ENCODE data around the gene SULT4A1. TPM values are rescaled to one million over a fixed set of nuclear protein-coding genes. Genes with fewer than 3 reads are reported as not detected.

Gene SULT4A1
- total RNA-seq, 4 donors from 2014 or later, result 1.0 to 1.3 (median 1.3) TPM

- intact Hi-C loops (cut with DNase I), result no loop called here
- Histone ChIP-seq H3K9me3 (no peaks in the 10 kb centered on the region), H3K4me1 (peaks cover 0 to under 1% (median 0%) of the 10 kb centered on the region in 4 donors), H3K4me3 (no peak overlapping the region), H3K27ac (replicated peaks in 1 of 4) (no peak overlapping the region), H3K36me3 (no peaks in the 10 kb centered on the region), H3K27me3 (peaks cover 0 to 83% (median 11%) of the 10 kb centered on the region in 4 donors)
- DNase-seq (ENCODE audit: extremely low spot score), result no peak
- 78% methylated on average over 6 of the region's 6 CpGs for WGBS
- TF ChIP-seq EP300 (IDR thresholded peaks at IDR 0.05) (no peak), POLR2AphosphoS5 (IDR thresholded peaks at IDR 0.05) (no peak), POLR2A (IDR thresholded peaks at IDR 0.05; ENCODE audit: low read depth) (no peak)
- TF ChIP-seq, protein P1, sequence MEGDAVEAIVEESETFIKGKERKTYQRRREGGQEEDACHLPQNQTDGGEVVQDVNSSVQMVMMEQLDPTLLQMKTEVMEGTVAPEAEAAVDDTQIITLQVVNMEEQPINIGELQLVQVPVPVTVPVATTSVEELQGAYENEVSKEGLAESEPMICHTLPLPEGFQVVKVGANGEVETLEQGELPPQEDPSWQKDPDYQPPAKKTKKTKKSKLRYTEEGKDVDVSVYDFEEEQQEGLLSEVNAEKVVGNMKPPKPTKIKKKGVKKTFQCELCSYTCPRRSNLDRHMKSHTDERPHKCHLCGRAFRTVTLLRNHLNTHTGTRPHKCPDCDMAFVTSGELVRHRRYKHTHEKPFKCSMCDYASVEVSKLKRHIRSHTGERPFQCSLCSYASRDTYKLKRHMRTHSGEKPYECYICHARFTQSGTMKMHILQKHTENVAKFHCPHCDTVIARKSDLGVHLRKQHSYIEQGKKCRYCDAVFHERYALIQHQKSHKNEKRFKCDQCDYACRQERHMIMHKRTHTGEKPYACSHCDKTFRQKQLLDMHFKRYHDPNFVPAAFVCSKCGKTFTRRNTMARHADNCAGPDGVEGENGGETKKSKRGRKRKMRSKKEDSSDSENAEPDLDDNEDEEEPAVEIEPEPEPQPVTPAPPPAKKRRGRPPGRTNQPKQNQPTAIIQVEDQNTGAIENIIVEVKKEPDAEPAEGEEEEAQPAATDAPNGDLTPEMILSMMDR (IDR thresholded peaks at IDR 0.05), result no peak
Observed at GRCh38 chr22:43885786-43886185, 23.5 kb upstream of the SULT4A1 start.

- TF ChIP-seq EP300 (IDR thresholded peaks at IDR 0.05) (no peak), POLR2A (IDR thresholded peaks at IDR 0.05; ENCODE audit: low read depth) (no peak), POLR2AphosphoS5 (IDR thresholded peaks at IDR 0.05) (no peak)
- TF ChIP-seq, protein P1 (IDR thresholded peaks at IDR 0.05), result no peak
- peaks cover 0 to 83% (median 7%) of the 10 kb centered on the region in 4 donors for H3K27me3 ChIP-seq
- 72% methylated on average over 7 of the region's 7 CpGs for WGBS
- intact Hi-C loops (cut with DNase I), result no loop called here
- H3K4me3 ChIP-seq, result no peak overlapping the region
- no peaks in the 10 kb centered on the region for H3K4me1 ChIP-seq
- H3K27ac ChIP-seq (replicated peaks in 1 of 4), result no peak overlapping the region
- H3K9me3 ChIP-seq, result no peaks in the 10 kb centered on the region
- DNase-seq (ENCODE audit: extremely low spot score), result no peak
- no peaks in the 10 kb centered on the region for H3K36me3 ChIP-seq
Observed at GRCh38 chr22:43885319-43885671, 23.0 kb upstream of the SULT4A1 start.

GRCh38 chr22:43884600-43885318 is 22.4 kb upstream of the SULT4A1 start:
- no peak for DNase-seq (ENCODE audit: extremely low spot score)
- no peak overlapping the region for H3K27ac ChIP-seq (replicated peaks in 1 of 4)
- H3K4me1 ChIP-seq, result no peaks in the 10 kb centered on the region
- TF ChIP-seq, protein P1 (IDR thresholded peaks at IDR 0.05), result peak; percentile 36 to 81 (median 58)
- no peak for TF ChIP-seq POLR2AphosphoS5 (IDR thresholded peaks at IDR 0.05)
- intact Hi-C loops (cut with DNase I), result no loop called here
- WGBS, result 34% methylated on average over 12 of the region's 18 CpGs
- no peaks in the 10 kb centered on the region for H3K36me3 ChIP-seq
- H3K9me3 ChIP-seq, result no peaks in the 10 kb centered on the region
- H3K27me3 ChIP-seq, result peaks cover 0 to 83% (median 4%) of the 10 kb centered on the region in 4 donors
- H3K4me3 ChIP-seq, result no peak overlapping the region

GRCh38 chr22:43883719-43884415 is 21.6 kb upstream of the SULT4A1 start:
- H3K27me3 ChIP-seq, result peaks cover 0 to 81% (median 0%) of the 10 kb centered on the region in 4 donors
- no peak overlapping the region for H3K27ac ChIP-seq (replicated peaks in 1 of 4)
- 88% methylated on average over 4 of the region's 17 CpGs for WGBS
- no peak for DNase-seq (ENCODE audit: extremely low spot score)
- TF ChIP-seq POLR2A (IDR thresholded peaks at IDR 0.05; ENCODE audit: low read depth) (no peak), POLR2AphosphoS5 (IDR thresholded peaks at IDR 0.05) (no peak), EP300 (IDR thresholded peaks at IDR 0.05) (no peak)
- TF ChIP-seq, protein P1 (IDR thresholded peaks at IDR 0.05), result no peak
- no peak overlapping the region for H3K4me3 ChIP-seq
- no peaks in the 10 kb centered on the region for H3K9me3 ChIP-seq
- H3K36me3 ChIP-seq, result no peaks in the 10 kb centered on the region
- intact Hi-C loops (cut with DNase I), result no loop called here
- H3K4me1 ChIP-seq, result no peaks in the 10 kb centered on the region
